Fibroblast of upper back skin (primary cell): Measurements from ENCODE around the gene AKT1S1.
A peak's percentile ranks its signal among the peaks of the same experiment; 100 is the strongest.
"Not testable (repeated sequence)": the region's sequence is repeated elsewhere in the genome, so short reads cannot be mapped to it uniquely, and the experiment has no call there.

Source experiments
- DNase-seq: peaks from one replicate; pipeline ENCODE4 v3.0.0-alpha.2; 2013

Gene AKT1S1

GRCh38 chr19:49877020-49877878 lies at the start of gene AKT1S1, which contains the start of gene TBC1D17:
Gene AKT1S1 (minus strand): TSS chr19:49877355. CDS start chr19:49873295, 4,060 bp downstream.
Gene TBC1D17 (plus strand): TSS chr19:49877702. CDS start chr19:49877724, 22 bp downstream.
- peak; percentile 100 for DNase-seq

- DNase-seq: no peak
These were observed 49.4 kb upstream of the AKT1S1 start for GRCh38 chr19:49926515-49926914.

GRCh38 chr19:49925486-49925885 lies 48.3 kb upstream of the AKT1S1 start:
- DNase-seq: no peak

- not testable (repeated sequence) for DNase-seq
These were observed 47.7 kb upstream of the AKT1S1 start for GRCh38 chr19:49924881-49925210.

- DNase-seq: peak; percentile 75
These were observed 47.1 kb upstream of the AKT1S1 start for GRCh38 chr19:49924004-49924880.

- DNase-seq: no peak
These were observed 46.2 kb upstream of the AKT1S1 start for GRCh38 chr19:49923055-49924003.

- DNase-seq: peak; percentile 69
These were observed 45.0 kb upstream of the AKT1S1 start for GRCh38 chr19:49921871-49922795.

GRCh38 chr19:49920624-49921363 lies 43.6 kb upstream of the AKT1S1 start:
- no peak for DNase-seq

GRCh38 chr19:49918089-49918488 lies 40.9 kb upstream of the AKT1S1 start:
- DNase-seq: no peak

GRCh38 chr19:49916839-49917733 lies 39.9 kb upstream of the AKT1S1 start:
- DNase-seq: no peak

- no peak for DNase-seq
These were observed 38.1 kb upstream of the AKT1S1 start for GRCh38 chr19:49915271-49915670.

- DNase-seq: no peak
These were observed 36.6 kb upstream of the AKT1S1 start for GRCh38 chr19:49913720-49914119.

GRCh38 chr19:49912965-49913685 lies 36.0 kb upstream of the AKT1S1 start:
- no peak for DNase-seq

- no peak for DNase-seq
These were observed 34.4 kb upstream of the AKT1S1 start for GRCh38 chr19:49911381-49912145.

- no peak for DNase-seq
These were observed 33.0 kb upstream of the AKT1S1 start for GRCh38 chr19:49910179-49910578.

- no peak for DNase-seq
These were observed 31.6 kb upstream of the AKT1S1 start for GRCh38 chr19:49908480-49909420.
